ENCODE data around the gene ZXDB.
"Not testable (repeated sequence)": the region's sequence is repeated elsewhere in the genome, so short reads cannot be mapped to it uniquely, and the experiment has no call there.

GRCh38 chrX:57629438-57629837 is 37.6 kb downstream of the ZXDB start:
- TF ChIP-seq, protein P1, sequence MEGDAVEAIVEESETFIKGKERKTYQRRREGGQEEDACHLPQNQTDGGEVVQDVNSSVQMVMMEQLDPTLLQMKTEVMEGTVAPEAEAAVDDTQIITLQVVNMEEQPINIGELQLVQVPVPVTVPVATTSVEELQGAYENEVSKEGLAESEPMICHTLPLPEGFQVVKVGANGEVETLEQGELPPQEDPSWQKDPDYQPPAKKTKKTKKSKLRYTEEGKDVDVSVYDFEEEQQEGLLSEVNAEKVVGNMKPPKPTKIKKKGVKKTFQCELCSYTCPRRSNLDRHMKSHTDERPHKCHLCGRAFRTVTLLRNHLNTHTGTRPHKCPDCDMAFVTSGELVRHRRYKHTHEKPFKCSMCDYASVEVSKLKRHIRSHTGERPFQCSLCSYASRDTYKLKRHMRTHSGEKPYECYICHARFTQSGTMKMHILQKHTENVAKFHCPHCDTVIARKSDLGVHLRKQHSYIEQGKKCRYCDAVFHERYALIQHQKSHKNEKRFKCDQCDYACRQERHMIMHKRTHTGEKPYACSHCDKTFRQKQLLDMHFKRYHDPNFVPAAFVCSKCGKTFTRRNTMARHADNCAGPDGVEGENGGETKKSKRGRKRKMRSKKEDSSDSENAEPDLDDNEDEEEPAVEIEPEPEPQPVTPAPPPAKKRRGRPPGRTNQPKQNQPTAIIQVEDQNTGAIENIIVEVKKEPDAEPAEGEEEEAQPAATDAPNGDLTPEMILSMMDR (IDR thresholded peaks at IDR 0.05; ENCODE audit: extremely low read depth in 1 of 2, insufficient read depth in 1 of 2, low read depth in 1 of 2, low read length in 2 of 2): not testable (repeated sequence)
- not testable (repeated sequence) for TF ChIP-seq POLR2A (IDR thresholded peaks at IDR 0.05; ENCODE audit: low read depth, low read length); POLR2AphosphoS5 (IDR thresholded peaks at IDR 0.05; ENCODE audit: insufficient read depth, low read depth, low read length); EZH2 (IDR thresholded peaks at IDR 0.05; ENCODE audit: borderline replicate concordance, low read depth, low read length, severe bottlenecking)
- TF ChIP-seq, protein P2, sequence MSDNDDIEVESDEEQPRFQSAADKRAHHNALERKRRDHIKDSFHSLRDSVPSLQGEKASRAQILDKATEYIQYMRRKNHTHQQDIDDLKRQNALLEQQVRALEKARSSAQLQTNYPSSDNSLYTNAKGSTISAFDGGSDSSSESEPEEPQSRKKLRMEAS (IDR thresholded peaks at IDR 0.05; ENCODE audit: insufficient read depth, insufficient read length): not testable (repeated sequence)
